Lung (tissue), 12 donors: ENCODE results near the gene TNNC2. TPM values are rescaled to one million over a fixed set of nuclear protein-coding genes. Genes with fewer than 3 reads are reported as not detected.

ENCODE experiments used
- ATAC-seq: fragments of 200-7000 bp; cut with Tn5 transposase; one replicate; pipeline ENCODE4 v1.9.1; 2020; ENCODE audit warnings: moderate number of reproducible peaks; ENCODE audit not compliant: insufficient read depth, low FRiP score
- DNase-seq, 3 donors: peaks; one replicate each; pipeline ENCODE4 v3.0.0-alpha.2; 2013 to 2017
- H3K27ac ChIP-seq, 2 donors: one replicate each; pipeline ENCODE4 v1.5.1; 2013; ENCODE audit warnings: mild to moderate bottlenecking in 2 of 2, moderate library complexity in 2 of 2, control low read depth in 1 of 2, inconsistent platforms in 1 of 2, low read depth in 1 of 2, low read length in 1 of 2
- H3K27me3 ChIP-seq, 3 donors: one replicate each; pipeline ENCODE4 v1.5.1; 2013; ENCODE audit warnings: low read length in 2 of 3; ENCODE audit not compliant: control insufficient read depth in 3 of 3, insufficient read depth in 3 of 3
- H3K36me3 ChIP-seq, 4 donors: one replicate each; pipeline ENCODE4 v1.5.1; 2013; ENCODE audit warnings: low read length in 4 of 4, mild to moderate bottlenecking in 1 of 4, moderate library complexity in 1 of 4; ENCODE audit not compliant: control insufficient read depth in 4 of 4, insufficient read depth in 4 of 4
- H3K4me1 ChIP-seq, 5 donors: one replicate each; pipeline ENCODE4 v1.5.1; 2013; ENCODE audit warnings: low read length in 5 of 5, mild to moderate bottlenecking in 2 of 5, moderate library complexity in 1 of 5; ENCODE audit not compliant: control insufficient read depth in 5 of 5, insufficient read depth in 5 of 5
- H3K4me3 ChIP-seq: one replicate; pipeline ENCODE4 v1.5.1; 2013; ENCODE audit warnings: mild to moderate bottlenecking, control low read depth, moderate library complexity
- H3K9ac ChIP-seq, 2 donors: one replicate each; pipeline ENCODE4 v1.5.1; 2013; ENCODE audit warnings: low read length in 2 of 2, control low read depth in 1 of 2; ENCODE audit not compliant: insufficient read depth in 1 of 2
- H3K9me3 ChIP-seq, 4 donors: one replicate each; pipeline ENCODE4 v1.5.1; 2013; ENCODE audit warnings: low read length in 3 of 4, mild to moderate bottlenecking in 1 of 4, moderate library complexity in 1 of 4; ENCODE audit not compliant: control insufficient read depth in 4 of 4, insufficient read depth in 3 of 4
- CTCF ChIP-seq: IDR thresholded peaks from 2 replicates; pipeline ENCODE4 v1.5.1; 2012; ENCODE audit warnings: mild to moderate bottlenecking; ENCODE audit errors: control extremely low read depth, extremely low read depth
- WGBS, 2 donors: extraction: QIAGEN DNeasy Blood & Tissue Kit; methylation state at CpG; one replicate each; pipeline ENCODE4 v1.1.7; 2013; 5-methylcytosine and 5-hydroxymethylcytosine counted together
- polyA plus RNA-seq, 2 donors: library from polyadenylated mRNA; stranded (reverse); fragments of 200-250 nt; gene quantifications; one replicate each; pipeline ENCODE4 v1.2.1, GENCODE V29; 2013
- total RNA-seq, 2 donors: library from RNA; depleted of rRNA in 1 of 2; stranded (reverse); fragments of >200 nt in 1 of 2; gene quantifications; one replicate each; pipeline ENCODE4 v1.2.1, GENCODE V29; 2014 to 2021
- donor health status: control.
- donor health status: control.
- donor health status: Bipolar disorder and iron deficiency.
- donor health status: healthy.
- donor health status: DM: yes; HTN: yes; CAD: no.

The TNNC2 gene
- total and polyA plus RNA-seq, 4 donors = 0.54 to 1.5 (median 1.1) TPM; not detected in 1

GRCh38 chr20:45816951-45817350, 10.2 kb downstream of the TNNC2 start:
- Histone ChIP-seq H3K27ac (no peak overlapping the region), H3K9ac (no peak overlapping the region), H3K27me3 (peaks cover 0 to 2% (median 0%) of the 10 kb centered on the region in 3 donors), H3K4me3 (no peak overlapping the region), H3K36me3 (no peaks in the 10 kb centered on the region), H3K9me3 (no peaks in the 10 kb centered on the region), H3K4me1 (peaks cover 0 to 21% (median 0%) of the 10 kb centered on the region in 5 donors)
- no peak for TF ChIP-seq CTCF
- DNase-seq (no peak), ATAC-seq (no peak)
- 93 to 95% methylated on average over 3 of the region's 3 CpGs for WGBS, 2 donors

- no peaks in the 10 kb centered on the region for H3K9me3 ChIP-seq
- H3K27ac ChIP-seq = no peak overlapping the region
- no peak overlapping the region for H3K4me3 ChIP-seq
- 86 to 87% methylated on average over 3 of the region's 3 CpGs for WGBS, 2 donors
- ATAC-seq (no peak), DNase-seq (no peak)
- TF ChIP-seq CTCF = no peak
- no peak overlapping the region for H3K9ac ChIP-seq
- H3K27me3 ChIP-seq = no peaks in the 10 kb centered on the region
- H3K4me1 ChIP-seq = peaks cover 0 to 21% (median 0%) of the 10 kb centered on the region in 5 donors
- peaks cover 5 to 14% (median 9%) of the 10 kb centered on the region in 4 donors for H3K36me3 ChIP-seq
Observed at GRCh38 chr20:45814314-45814713, 12.8 kb downstream of the TNNC2 start.

- WGBS, 2 donors = 73 to 82% methylated on average over 7 of the region's 7 CpGs
- Histone ChIP-seq H3K9ac (no peak overlapping the region), H3K4me1 (peaks cover 0 to 21% (median 0%) of the 10 kb centered on the region in 5 donors), H3K4me3 (no peak overlapping the region), H3K27me3 (no peaks in the 10 kb centered on the region), H3K9me3 (no peaks in the 10 kb centered on the region), H3K27ac (no peak overlapping the region), H3K36me3 (peaks cover 5 to 21% (median 13%) of the 10 kb centered on the region in 4 donors)
- no peak for TF ChIP-seq CTCF
- DNase-seq (no peak), ATAC-seq (no peak)
Observed at GRCh38 chr20:45813489-45813888, 13.6 kb downstream of the TNNC2 start.

GRCh38 chr20:45813006-45813340, 14.1 kb downstream of the TNNC2 start:
- Histone ChIP-seq H3K4me3 (no peak overlapping the region), H3K9ac (no peak overlapping the region), H3K27ac (no peak overlapping the region), H3K27me3 (no peaks in the 10 kb centered on the region), H3K36me3 (peaks cover 5 to 25% (median 14%) of the 10 kb centered on the region in 4 donors), H3K9me3 (no peaks in the 10 kb centered on the region), H3K4me1 (peaks cover 0 to 21% (median 0%) of the 10 kb centered on the region in 5 donors)
- WGBS, 2 donors = 12% methylated on average over 11 of the region's 11 CpGs
- no peak for DNase-seq
- ATAC-seq = no peak
- no peak for TF ChIP-seq CTCF
